Activated naive CD8-positive, alpha-beta T cell treated with anti-CD3 and anti-CD28 coated beads, Interleukin-2, amount 50 U/mL, for 24 hours (primary cell): ENCODE data around the gene FAM229A.

ENCODE experiments used
- ATAC-seq: fragments of 150-1000 bp; cut with Tn5 transposase; one replicate; pipeline ENCODE4 v1.10.0; 2021
- DNase-seq: peaks from one replicate; pipeline ENCODE4 v3.0.0; 2021
- H3K27ac Mint-ChIP-seq: one replicate; pipeline ENCODE4 v1.8.0; 2021; ENCODE audit warnings: mild to moderate bottlenecking, mixed read lengths
- H3K27me3 Mint-ChIP-seq: one replicate; pipeline ENCODE4 v1.8.0; 2021; ENCODE audit warnings: mixed read lengths
- H3K36me3 Mint-ChIP-seq: one replicate; pipeline ENCODE4 v1.8.0; 2021; ENCODE audit warnings: low read depth, mixed read lengths
- H3K4me1 Mint-ChIP-seq: one replicate; pipeline ENCODE4 v1.8.0; 2021; ENCODE audit warnings: mixed read lengths
- H3K4me3 Mint-ChIP-seq: one replicate; pipeline ENCODE4 v1.8.0; 2021; ENCODE audit warnings: mild to moderate bottlenecking, moderate library complexity, mixed read lengths
- H3K9me3 Mint-ChIP-seq: one replicate; pipeline ENCODE4 v1.8.0; 2021; ENCODE audit warnings: mixed read lengths

The FAM229A gene

GRCh38 chr1:32392325-32392724 is 30.0 kb upstream of the FAM229A start:
- Mint-ChIP-seq H3K27me3 (no peaks in the 10 kb centered on the region), H3K27ac (no peak overlapping the region), H3K4me3 (peak overlapping the region; percentile 18), H3K36me3 (peaks cover 4% of the 10 kb centered on the region), H3K9me3 (no peaks in the 10 kb centered on the region), H3K4me1 (peaks cover 29% of the 10 kb centered on the region)
- ATAC-seq (no peak), DNase-seq (no peak)

DNA sequence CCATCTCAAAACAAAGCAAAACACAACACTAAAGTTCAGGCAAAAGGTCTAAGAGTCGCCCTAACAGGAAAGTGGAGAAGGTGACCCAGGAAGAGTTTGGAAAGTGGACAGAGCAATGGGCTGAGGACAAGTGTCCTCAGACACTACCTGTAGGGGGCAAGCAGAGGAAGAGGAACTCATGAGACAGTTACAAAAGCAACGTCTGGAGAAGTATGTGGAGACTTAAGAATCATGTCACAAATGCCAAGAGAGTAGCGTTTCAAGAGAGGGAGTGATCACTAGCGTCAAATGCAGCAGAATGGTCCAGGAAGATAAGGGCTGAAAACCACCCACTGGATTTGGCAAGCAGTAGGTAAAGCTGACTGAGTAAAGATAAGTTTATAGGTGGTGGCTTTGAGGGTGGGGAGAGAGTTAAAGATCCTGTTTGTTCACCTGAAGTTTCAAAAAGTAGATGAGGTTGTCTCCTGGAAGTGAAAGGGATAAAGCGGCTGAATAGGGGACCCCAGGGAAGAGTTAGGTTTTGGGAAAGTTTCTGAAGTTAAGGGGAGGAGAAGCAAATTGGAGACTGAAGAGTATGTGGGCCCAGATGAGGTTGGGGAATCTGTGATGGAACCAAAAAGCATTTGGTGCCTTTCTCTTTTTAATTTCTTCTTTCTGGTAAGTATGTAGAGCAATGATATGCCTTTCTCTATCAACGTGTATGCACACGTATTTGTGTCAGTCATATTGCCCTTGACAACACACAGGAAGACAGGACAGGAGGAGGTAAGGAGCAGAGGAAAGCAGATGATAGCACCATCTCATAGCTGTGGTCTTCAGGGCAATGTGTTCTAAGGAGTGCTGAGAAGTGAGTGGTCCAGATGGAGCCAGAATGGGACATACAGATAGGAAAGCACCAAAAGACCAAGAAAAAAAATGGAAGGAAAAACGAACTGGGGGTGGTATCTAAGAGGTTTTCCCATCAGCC is 28.9 kb upstream of the FAM229A start:
- Mint-ChIP-seq H3K36me3 (peaks cover 10% of the 10 kb centered on the region), H3K4me1 (peaks cover 29% of the 10 kb centered on the region), H3K9me3 (no peaks in the 10 kb centered on the region), H3K4me3 (no peak overlapping the region), H3K27ac (no peak overlapping the region), H3K27me3 (no peaks in the 10 kb centered on the region)
- ATAC-seq (no peak), DNase-seq (no peak)

DNA sequence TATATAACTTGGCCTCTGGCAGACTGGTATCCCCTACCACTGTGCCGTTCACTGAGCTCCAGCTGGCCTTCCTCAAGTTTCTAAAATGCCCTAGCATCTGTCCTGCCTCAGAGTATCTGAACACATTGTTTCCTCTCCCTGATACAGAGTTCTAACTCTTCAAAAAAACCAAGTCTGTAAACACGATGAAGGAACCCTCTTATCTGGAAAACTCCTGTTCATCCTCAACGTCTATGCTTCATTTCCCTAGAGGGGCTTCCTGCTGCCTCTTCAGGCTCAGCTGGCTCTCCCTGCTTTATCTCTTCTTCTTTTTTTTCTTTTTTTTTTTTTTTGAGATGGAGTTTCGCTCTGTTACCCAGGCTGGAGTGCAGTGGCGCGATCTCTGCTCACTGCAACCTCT is 26.4 kb upstream of the FAM229A start:
- Mint-ChIP-seq H3K27me3 (no peaks in the 10 kb centered on the region), H3K4me1 (peaks cover 14% of the 10 kb centered on the region), H3K27ac (no peak overlapping the region), H3K4me3 (no peak overlapping the region), H3K9me3 (no peaks in the 10 kb centered on the region), H3K36me3 (peaks cover 20% of the 10 kb centered on the region)
- DNase-seq (no peak), ATAC-seq (no peak)

DNA sequence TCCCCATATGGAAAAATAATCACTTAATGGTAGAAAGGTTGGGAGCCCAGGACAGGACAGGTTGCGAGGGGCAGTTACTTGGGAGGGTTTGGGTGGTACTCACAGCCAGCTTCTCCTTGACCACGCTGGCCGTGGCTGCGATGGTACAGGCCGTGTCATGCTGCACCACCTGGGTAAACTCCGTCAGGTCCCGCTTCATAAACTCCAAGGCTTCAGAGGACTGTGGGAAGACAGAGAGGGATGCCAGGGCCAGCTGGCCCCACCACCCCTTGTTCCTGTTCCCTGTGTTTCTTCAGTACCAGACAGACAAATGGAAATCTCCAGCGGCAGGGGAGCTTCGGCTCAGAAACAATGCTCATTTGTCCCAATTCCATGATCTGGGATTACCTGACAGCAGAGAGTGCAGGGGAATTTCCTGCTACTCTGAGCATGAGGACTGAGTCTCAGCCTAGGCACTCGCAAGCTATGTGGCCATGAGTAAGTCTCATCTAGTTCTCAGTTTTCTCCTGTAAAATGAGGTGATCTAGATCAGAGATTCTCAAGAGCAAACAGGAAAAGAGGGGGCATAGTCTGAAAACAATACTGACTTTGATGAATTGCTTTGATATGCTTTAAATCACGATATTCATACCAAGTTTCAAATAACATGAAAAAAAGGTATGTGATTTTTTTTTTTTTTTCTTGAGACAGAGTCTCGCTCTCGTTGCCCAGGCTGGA is 24.5 kb upstream of the FAM229A start:
- Mint-ChIP-seq H3K4me3 (no peak overlapping the region), H3K36me3 (peaks cover 18% of the 10 kb centered on the region), H3K9me3 (no peaks in the 10 kb centered on the region), H3K27ac (no peak overlapping the region), H3K27me3 (no peaks in the 10 kb centered on the region), H3K4me1 (no peaks in the 10 kb centered on the region)
- no peak for ATAC-seq
- DNase-seq, result no peak

GRCh38 chr1:32380057-32380456 is 17.8 kb upstream of the FAM229A start:
- DNase-seq, result no peak
- H3K27ac Mint-ChIP-seq, result no peak overlapping the region
- no peaks in the 10 kb centered on the region for H3K27me3 Mint-ChIP-seq
- ATAC-seq, result no peak
- H3K4me3 Mint-ChIP-seq, result no peak overlapping the region
- no peaks in the 10 kb centered on the region for H3K9me3 Mint-ChIP-seq
- peaks cover 27% of the 10 kb centered on the region for H3K36me3 Mint-ChIP-seq
- no peaks in the 10 kb centered on the region for H3K4me1 Mint-ChIP-seq

DNA sequence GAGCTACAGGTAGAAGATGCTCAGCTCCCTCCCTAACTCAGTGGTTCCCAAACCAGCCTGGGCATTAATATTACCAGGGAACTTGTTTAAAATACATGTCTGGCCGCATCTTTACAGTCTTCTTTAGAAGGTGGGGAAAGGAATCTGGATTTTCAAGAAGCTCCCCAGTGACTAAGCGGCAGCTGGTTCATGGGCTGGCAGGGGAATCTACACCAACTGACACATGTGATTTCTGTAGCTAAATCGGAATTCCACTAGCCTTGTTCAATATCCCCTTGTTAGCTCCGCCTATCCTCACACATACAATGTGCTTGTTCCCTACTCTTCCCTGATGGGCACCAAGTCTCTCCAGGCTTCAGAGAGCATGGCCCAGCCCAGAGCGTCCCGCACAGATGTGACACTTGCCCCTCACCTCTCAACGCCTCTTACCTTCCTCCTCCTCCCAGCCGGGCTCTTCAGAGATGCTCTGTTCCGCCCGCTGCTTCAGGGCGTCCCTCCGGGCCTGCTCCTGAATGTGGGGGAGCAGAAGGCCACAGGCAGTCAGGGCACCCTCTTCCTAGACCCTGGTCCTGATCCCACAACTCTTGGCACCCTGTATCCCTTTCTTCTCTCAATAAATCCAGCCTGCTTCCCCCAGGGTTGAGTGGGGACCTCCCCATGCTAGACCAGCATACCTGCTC is 15.4 kb upstream of the FAM229A start:
- no peaks in the 10 kb centered on the region for H3K9me3 Mint-ChIP-seq
- no peaks in the 10 kb centered on the region for H3K27me3 Mint-ChIP-seq
- peaks cover 17% of the 10 kb centered on the region for H3K36me3 Mint-ChIP-seq
- H3K27ac Mint-ChIP-seq, result no peak overlapping the region
- no peak for ATAC-seq
- DNase-seq, result no peak
- no peak overlapping the region for H3K4me3 Mint-ChIP-seq
- H3K4me1 Mint-ChIP-seq, result peaks cover 2% of the 10 kb centered on the region

- no peak for DNase-seq
- ATAC-seq, result no peak
- H3K36me3 Mint-ChIP-seq, result peaks cover 19% of the 10 kb centered on the region
- no peaks in the 10 kb centered on the region for H3K27me3 Mint-ChIP-seq
- H3K4me3 Mint-ChIP-seq, result no peak overlapping the region
- peaks cover 9% of the 10 kb centered on the region for H3K4me1 Mint-ChIP-seq
- no peak overlapping the region for H3K27ac Mint-ChIP-seq
- no peaks in the 10 kb centered on the region for H3K9me3 Mint-ChIP-seq
These were observed 13.9 kb upstream of the FAM229A start for GRCh38 chr1:32376199-32376598.

GRCh38 chr1:32373996-32374592 is 11.8 kb upstream of the FAM229A start:
- Mint-ChIP-seq H3K27ac (no peak overlapping the region), H3K27me3 (no peaks in the 10 kb centered on the region), H3K4me1 (peaks cover 9% of the 10 kb centered on the region), H3K4me3 (no peak overlapping the region), H3K36me3 (peaks cover 12% of the 10 kb centered on the region), H3K9me3 (no peaks in the 10 kb centered on the region)
- DNase-seq (no peak), ATAC-seq (no peak)

DNA sequence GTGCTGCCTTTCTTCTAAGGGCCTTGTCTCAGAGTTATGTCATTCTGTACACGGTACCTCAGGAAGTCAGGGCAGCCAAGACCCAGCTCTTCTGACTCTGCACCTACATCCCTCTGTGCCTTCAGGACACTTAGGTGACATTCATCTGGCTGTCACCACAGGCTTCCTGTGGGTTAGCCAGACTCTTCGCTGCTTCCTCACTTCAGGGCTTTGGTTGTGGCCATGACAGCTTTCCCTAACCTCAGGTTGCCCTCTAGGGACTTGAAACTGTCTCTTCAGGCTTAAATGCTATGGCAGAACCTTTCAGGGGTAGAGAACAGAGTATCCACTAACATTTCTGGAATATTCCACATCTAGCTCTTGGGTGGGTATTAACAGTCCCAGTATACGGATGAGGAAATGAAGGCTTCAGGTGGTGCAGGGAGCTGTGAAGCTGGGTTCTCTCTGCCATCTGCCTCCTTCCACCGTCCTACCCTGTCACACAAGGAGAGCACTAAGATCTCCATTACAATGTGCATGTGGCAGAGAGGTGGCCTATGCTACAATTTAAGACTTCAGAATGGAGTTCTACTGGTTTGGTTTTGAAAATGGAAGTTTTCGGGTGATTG is 10.0 kb upstream of the FAM229A start:
- peak; percentile 20 for DNase-seq
- peak; percentile 80 for ATAC-seq
- H3K27me3 Mint-ChIP-seq, result no peaks in the 10 kb centered on the region
- H3K36me3 Mint-ChIP-seq, result peaks cover 10% of the 10 kb centered on the region
- H3K27ac Mint-ChIP-seq, result no peak overlapping the region
- peaks cover 9% of the 10 kb centered on the region for H3K4me1 Mint-ChIP-seq
- H3K9me3 Mint-ChIP-seq, result no peaks in the 10 kb centered on the region
- no peak overlapping the region for H3K4me3 Mint-ChIP-seq

- H3K4me3 Mint-ChIP-seq, result no peak overlapping the region
- H3K27ac Mint-ChIP-seq, result no peak overlapping the region
- H3K27me3 Mint-ChIP-seq, result no peaks in the 10 kb centered on the region
- H3K4me1 Mint-ChIP-seq, result peaks cover 9% of the 10 kb centered on the region
- no peak for ATAC-seq
- H3K9me3 Mint-ChIP-seq, result no peaks in the 10 kb centered on the region
- DNase-seq, result no peak
- peaks cover 8% of the 10 kb centered on the region for H3K36me3 Mint-ChIP-seq
These were observed 5.8 kb upstream of the FAM229A start for GRCh38 chr1:32367912-32368635.

DNA sequence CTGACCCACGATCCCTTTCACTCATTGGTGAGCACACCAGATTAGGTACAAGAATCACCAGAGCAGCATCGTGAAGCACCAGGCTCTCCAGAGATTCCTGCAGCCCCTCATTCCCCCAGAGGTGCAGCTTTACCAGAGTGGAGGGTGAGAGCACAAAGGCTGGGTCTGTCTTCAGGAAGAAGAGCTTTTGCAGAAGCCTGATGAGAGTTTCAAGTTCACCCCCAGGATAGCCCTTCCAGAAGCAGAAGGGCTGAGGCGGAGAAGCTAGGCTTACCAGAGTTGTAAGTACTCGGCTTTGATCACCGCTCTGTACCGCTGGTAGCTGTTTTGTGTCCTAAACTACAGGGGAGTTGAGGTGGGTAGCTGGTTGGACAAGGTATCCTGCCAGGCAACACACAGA is 3.2 kb upstream of the FAM229A start:
- H3K4me3 Mint-ChIP-seq, result no peak overlapping the region
- no peak for ATAC-seq
- H3K36me3 Mint-ChIP-seq, result peaks cover 6% of the 10 kb centered on the region
- peaks cover 5% of the 10 kb centered on the region for H3K27me3 Mint-ChIP-seq
- H3K9me3 Mint-ChIP-seq, result no peaks in the 10 kb centered on the region
- peaks cover 10% of the 10 kb centered on the region for H3K4me1 Mint-ChIP-seq
- H3K27ac Mint-ChIP-seq, result no peak overlapping the region
- no peak for DNase-seq

DNA sequence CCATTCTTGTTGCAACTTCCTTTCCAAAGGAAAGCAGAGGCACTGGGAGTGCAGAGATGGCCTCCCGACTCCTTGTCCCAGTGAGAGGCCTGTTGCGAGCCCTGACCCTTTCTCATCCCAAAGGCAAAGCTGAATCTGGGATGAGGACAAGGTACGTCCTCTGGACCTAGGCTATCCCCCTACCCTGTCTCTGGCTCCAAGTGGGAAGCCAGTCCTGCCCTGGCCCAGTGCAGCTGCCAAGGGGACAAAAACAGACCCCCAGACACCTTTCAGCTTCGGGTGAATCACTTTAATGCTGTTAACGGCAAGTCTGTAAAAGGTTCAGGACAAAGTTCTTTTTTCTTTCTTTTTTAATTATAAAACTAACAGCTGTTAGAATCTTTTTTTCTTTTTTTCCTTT is 2.6 kb upstream of the FAM229A start:
- Mint-ChIP-seq H3K27me3 (peaks cover 5% of the 10 kb centered on the region), H3K36me3 (peaks cover 6% of the 10 kb centered on the region), H3K4me1 (peaks cover 16% of the 10 kb centered on the region), H3K27ac (no peak overlapping the region), H3K4me3 (no peak overlapping the region), H3K9me3 (no peaks in the 10 kb centered on the region)
- ATAC-seq (no peak), DNase-seq (no peak)

- Mint-ChIP-seq H3K4me3 (no peak overlapping the region), H3K9me3 (no peaks in the 10 kb centered on the region), H3K27me3 (peaks cover 5% of the 10 kb centered on the region), H3K4me1 (peaks cover 23% of the 10 kb centered on the region), H3K36me3 (peaks cover 6% of the 10 kb centered on the region), H3K27ac (no peak overlapping the region)
- DNase-seq, result no peak
- no peak for ATAC-seq
These were observed 1.4 kb upstream of the FAM229A start for GRCh38 chr1:32363713-32364112.
